ENCODE data around the gene GARIN5B.

- TF ChIP-seq CTCF (IDR thresholded peaks at IDR 0.05) (no peak), POLR2A (IDR thresholded peaks at IDR 0.05) (no peak)
Measured at GRCh38 chr19:55382013-55382412, 19.0 kb upstream of the GARIN5B start.
